Measurements from ENCODE around the gene PHF2.

Gene PHF2

DNA sequence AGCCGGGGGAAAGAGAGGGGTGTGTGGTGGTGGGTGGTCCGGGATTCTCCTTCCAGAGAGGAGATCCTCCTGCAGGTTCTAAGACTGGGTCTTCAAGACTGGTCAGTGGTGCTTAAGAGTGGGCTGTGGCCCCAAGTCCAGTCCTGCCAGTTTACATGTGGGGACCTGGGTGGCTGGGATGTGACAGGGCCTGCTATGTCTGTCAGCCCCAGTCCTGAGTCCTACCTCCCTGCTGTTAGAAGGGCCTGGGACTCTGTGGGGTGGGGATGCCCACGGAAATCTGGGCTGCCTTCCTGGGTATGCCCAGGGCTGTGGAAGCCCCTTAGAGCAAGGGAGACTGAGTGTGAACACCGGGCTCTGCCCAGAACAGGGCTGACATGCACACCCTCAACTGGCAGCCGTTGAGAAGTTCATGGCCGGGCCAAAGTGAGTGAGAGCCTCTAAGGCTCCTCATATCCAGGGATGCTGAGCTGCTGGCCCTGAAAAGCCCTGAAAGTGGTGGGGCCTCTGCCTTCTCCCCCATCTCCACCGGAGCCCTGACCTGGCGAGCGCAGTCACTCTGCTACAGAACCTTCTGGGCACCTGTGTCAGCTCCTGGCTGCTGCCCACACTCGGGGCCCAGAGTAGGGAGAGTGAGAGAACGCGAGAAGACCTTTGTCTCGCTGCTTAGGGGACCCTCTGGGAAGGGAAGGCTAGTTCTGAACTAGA, 1.7 kb downstream of the PHF2 start:
- Histone ChIP-seq H3K4me3 (peak overlapping the region; percentile 77 to 92 (median 88)), H3K4me1 (peaks cover 39 to 64% (median 58%) of the 10 kb centered on the region in 10 experiments), H3K27ac (peak overlapping the region; percentile 92 to 99 (median 96); a peak in 19 of 22 replicates)

GRCh38 chr9:93578844-93579243, 2.5 kb downstream of the PHF2 start:
- Histone ChIP-seq H3K27ac (no peak overlapping the region), H3K4me3 (peak overlapping the region in 1 of 10 experiments; percentile 89; a peak in 1 of 20 replicates), H4K20me1 (peaks cover 30 to 59% (median 48%) of the 10 kb centered on the region in 11 experiments; a peak in 21 of 22 replicates), H3K4me2 (peak overlapping the region; percentile 92 to 99 (median 98)), H3K9ac (peak overlapping the region in 8 of 11 experiments; percentile 95 to 100 (median 97); a peak in 10 of 22 replicates), H3K9me3 (replicated peaks in 1 of 11) (peaks cover 9 to 17% (median 12%) of the 10 kb centered on the region in 11 experiments), H3K36me3 (peaks cover under 1 to 14% (median 8%) of the 10 kb centered on the region in 11 experiments; a peak in 17 of 22 replicates), H3K4me1 (peaks cover 39 to 62% (median 56%) of the 10 kb centered on the region in 10 experiments), H3K27me3 (no peaks in the 10 kb centered on the region)
- no peak for TF ChIP-seq Cebpa-rat (IDR thresholded peaks at IDR 0.05)

More for the DNA sequence above, 1.7 kb downstream of the PHF2 start:
- Histone ChIP-seq H3K4me2 (peak overlapping the region; percentile 92 to 99 (median 98)), H3K9ac (peak overlapping the region; percentile 95 to 100 (median 97)), H4K20me1 (peaks cover 30 to 59% (median 48%) of the 10 kb centered on the region in 11 experiments; a peak in 21 of 22 replicates), H3K36me3 (peaks cover 0 to 8% (median under 1%) of the 10 kb centered on the region in 11 experiments; a peak in 9 of 22 replicates), H3K27me3 (no peaks in the 10 kb centered on the region), H3K9me3 (replicated peaks in 1 of 11) (peaks cover 2 to 10% (median 5%) of the 10 kb centered on the region in 11 experiments; a peak in 20 of 22 replicates)
- TF ChIP-seq Cebpa-rat (IDR thresholded peaks at IDR 0.05), result no peak

GRCh38 chr9:93579711-93580516, 3.5 kb downstream of the PHF2 start:
- peaks cover 30 to 59% (median 49%) of the 10 kb centered on the region in 11 experiments; a peak in 21 of 22 replicates for H4K20me1 ChIP-seq
- H3K4me3 ChIP-seq, result no peak overlapping the region
- H3K9me3 ChIP-seq (replicated peaks in 1 of 11), result peaks cover 20 to 28% (median 23%) of the 10 kb centered on the region in 11 experiments
- H3K9ac ChIP-seq, result 0 out of 22 replicates have a peak overlapping the region, but pooled peaks of 1 of the 11 experiments have one; percentile 1
- peaks cover 11 to 23% (median 18%) of the 10 kb centered on the region in 11 experiments for H3K36me3 ChIP-seq
- TF ChIP-seq Cebpa-rat (IDR thresholded peaks at IDR 0.05), result no peak
- H3K4me1 ChIP-seq, result peaks cover 30 to 51% (median 48%) of the 10 kb centered on the region in 10 experiments
- no peak overlapping the region for H3K27ac ChIP-seq
- no peaks in the 10 kb centered on the region for H3K27me3 ChIP-seq
- peak overlapping the region in 6 of 11 experiments; percentile 1 to 99 (median 65); a peak in 7 of 22 replicates for H3K4me2 ChIP-seq

GRCh38 chr9:93580654-93581380, 4.4 kb downstream of the PHF2 start:
- Histone ChIP-seq H3K9me3 (replicated peaks in 1 of 11) (peaks cover 26 to 37% (median 30%) of the 10 kb centered on the region in 11 experiments), H3K27ac (no peak overlapping the region), H3K36me3 (peaks cover 17 to 32% (median 24%) of the 10 kb centered on the region in 11 experiments), H3K4me1 (peaks cover 23 to 49% (median 43%) of the 10 kb centered on the region in 10 experiments), H4K20me1 (peaks cover 35 to 68% (median 52%) of the 10 kb centered on the region in 11 experiments; a peak in 21 of 22 replicates), H3K9ac (0 out of 22 replicates have a peak overlapping the region, but pooled peaks of 2 of the 11 experiments have one; percentile 11 to 24), H3K27me3 (no peaks in the 10 kb centered on the region), H3K4me2 (peak overlapping the region in 1 of 11 experiments; percentile 16; a peak in 1 of 22 replicates), H3K4me3 (no peak overlapping the region)
- no peak for TF ChIP-seq Cebpa-rat (IDR thresholded peaks at IDR 0.05)

DNA sequence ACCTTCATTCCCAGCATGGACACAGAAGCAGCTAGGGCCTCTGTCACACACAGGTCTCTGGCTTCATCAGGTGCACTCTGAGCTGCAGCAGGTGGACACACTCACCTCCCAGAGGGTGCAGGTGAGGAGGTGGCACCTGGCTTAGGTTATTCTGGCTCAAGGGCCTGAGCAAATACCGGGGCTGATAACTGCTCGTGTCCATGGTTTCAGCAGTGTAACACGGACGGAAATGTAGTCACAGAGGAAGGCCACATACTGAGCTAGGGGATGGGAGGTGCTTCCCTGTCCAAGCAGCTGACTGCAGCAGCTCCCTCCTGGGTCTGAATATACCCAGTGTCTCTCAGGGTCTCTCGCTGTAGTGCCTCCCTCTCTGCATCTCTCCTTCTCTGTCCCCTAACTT, 5.7 kb downstream of the PHF2 start:
- Histone ChIP-seq H3K27ac (no peak overlapping the region), H3K4me1 (peaks cover 23 to 61% (median 55%) of the 10 kb centered on the region in 10 experiments), H3K9ac (no peak overlapping the region), H3K36me3 (peaks cover 17 to 33% (median 25%) of the 10 kb centered on the region in 11 experiments), H3K9me3 (replicated peaks in 1 of 11) (peaks cover 26 to 40% (median 31%) of the 10 kb centered on the region in 11 experiments), H3K4me3 (no peak overlapping the region), H3K4me2 (peak overlapping the region in 10 of 11 experiments; percentile 0 to 53 (median 20); a peak in 11 of 22 replicates), H4K20me1 (peaks cover 48 to 81% (median 65%) of the 10 kb centered on the region in 11 experiments; a peak in 21 of 22 replicates), H3K27me3 (no peaks in the 10 kb centered on the region)
- TF ChIP-seq Cebpa-rat (IDR thresholded peaks at IDR 0.05), result no peak

GRCh38 chr9:93582550-93582949, 6.2 kb downstream of the PHF2 start:
- Histone ChIP-seq H3K4me2 (peak overlapping the region in 10 of 11 experiments; percentile 0 to 53 (median 20); a peak in 11 of 22 replicates), H3K27me3 (no peaks in the 10 kb centered on the region), H3K4me3 (no peak overlapping the region), H3K4me1 (peaks cover 23 to 64% (median 56%) of the 10 kb centered on the region in 10 experiments), H3K9me3 (replicated peaks in 1 of 11) (peaks cover 26 to 40% (median 31%) of the 10 kb centered on the region in 11 experiments), H4K20me1 (peaks cover 52 to 81% (median 70%) of the 10 kb centered on the region in 11 experiments; a peak in 21 of 22 replicates), H3K27ac (no peak overlapping the region), H3K36me3 (peaks cover 17 to 33% (median 25%) of the 10 kb centered on the region in 11 experiments), H3K9ac (no peak overlapping the region)
- TF ChIP-seq Cebpa-rat (IDR thresholded peaks at IDR 0.05), result no peak

- no peak overlapping the region for H3K4me3 ChIP-seq
- peaks cover 17 to 33% (median 25%) of the 10 kb centered on the region in 11 experiments for H3K36me3 ChIP-seq
- 0 out of 22 replicates have a peak overlapping the region, but pooled peaks of 1 of the 11 experiments have one; percentile 69 for H3K4me2 ChIP-seq
- H3K4me1 ChIP-seq, result peaks cover 29 to 65% (median 58%) of the 10 kb centered on the region in 10 experiments
- no peak overlapping the region for H3K27ac ChIP-seq
- H3K9me3 ChIP-seq (replicated peaks in 1 of 11), result peaks cover 26 to 40% (median 31%) of the 10 kb centered on the region in 11 experiments
- H3K27me3 ChIP-seq, result no peaks in the 10 kb centered on the region
- H4K20me1 ChIP-seq, result peaks cover 55 to 81% (median 71%) of the 10 kb centered on the region in 11 experiments
- no peak overlapping the region for H3K9ac ChIP-seq
- no peak for TF ChIP-seq Cebpa-rat (IDR thresholded peaks at IDR 0.05)
These were observed 8.9 kb downstream of the PHF2 start for GRCh38 chr9:93585259-93585658.

All from BLaER1 treated with 17β-estradiol and CSF1 and Interleukin-3, amounts not matched to agents 10 nM and 100 nM (cell line).